ENCODE data around the gene ZC3H12C. TPM values are rescaled to one million over a fixed set of nuclear protein-coding genes. Genes with fewer than 3 reads are reported as not detected.

ZC3H12C gene
- total and polyA plus RNA-seq, 8 donors, result 1.5 to 9.5 (median 4.1) TPM

GRCh38 chr11:110196241-110196754 is 103.1 kb downstream of the ZC3H12C start:
- no peak for ATAC-seq
- H3K9me3 ChIP-seq, result no peaks in the 10 kb centered on the region
- no peaks in the 10 kb centered on the region for H3K27me3 ChIP-seq
- DNase-seq, result no peak
- no peaks in the 10 kb centered on the region for H3K4me1 ChIP-seq
- intact Hi-C loops (cut with DNase I), result loop anchor here in 2 of 3 donors (5.0 kb wide), 1 partner anchor 171 kb away; no protein-coding TSS in a partner anchor
- no peak for FAIRE-seq
- no peak overlapping the region for H3K4me3 ChIP-seq
- 91 to 94% methylated on average over 5 of the region's 5 CpGs for WGBS, 2 donors
- TF ChIP-seq, protein P1, sequence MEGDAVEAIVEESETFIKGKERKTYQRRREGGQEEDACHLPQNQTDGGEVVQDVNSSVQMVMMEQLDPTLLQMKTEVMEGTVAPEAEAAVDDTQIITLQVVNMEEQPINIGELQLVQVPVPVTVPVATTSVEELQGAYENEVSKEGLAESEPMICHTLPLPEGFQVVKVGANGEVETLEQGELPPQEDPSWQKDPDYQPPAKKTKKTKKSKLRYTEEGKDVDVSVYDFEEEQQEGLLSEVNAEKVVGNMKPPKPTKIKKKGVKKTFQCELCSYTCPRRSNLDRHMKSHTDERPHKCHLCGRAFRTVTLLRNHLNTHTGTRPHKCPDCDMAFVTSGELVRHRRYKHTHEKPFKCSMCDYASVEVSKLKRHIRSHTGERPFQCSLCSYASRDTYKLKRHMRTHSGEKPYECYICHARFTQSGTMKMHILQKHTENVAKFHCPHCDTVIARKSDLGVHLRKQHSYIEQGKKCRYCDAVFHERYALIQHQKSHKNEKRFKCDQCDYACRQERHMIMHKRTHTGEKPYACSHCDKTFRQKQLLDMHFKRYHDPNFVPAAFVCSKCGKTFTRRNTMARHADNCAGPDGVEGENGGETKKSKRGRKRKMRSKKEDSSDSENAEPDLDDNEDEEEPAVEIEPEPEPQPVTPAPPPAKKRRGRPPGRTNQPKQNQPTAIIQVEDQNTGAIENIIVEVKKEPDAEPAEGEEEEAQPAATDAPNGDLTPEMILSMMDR (IDR thresholded peaks at IDR 0.05), result no peak
- no peak overlapping the region for H3K27ac ChIP-seq
- no peaks in the 10 kb centered on the region for H3K36me3 ChIP-seq

GRCh38 chr11:110196884-110197420 is 103.8 kb downstream of the ZC3H12C start:
- H3K27ac ChIP-seq, result no peak overlapping the region
- DNase-seq (no peak), ATAC-seq (no peak), FAIRE-seq (no peak)
- WGBS, 2 donors, result 87 to 89% methylated on average over 9 of the region's 9 CpGs
- H3K36me3 ChIP-seq, result no peaks in the 10 kb centered on the region
- TF ChIP-seq, protein P1 (IDR thresholded peaks at IDR 0.05), result no peak
- no peaks in the 10 kb centered on the region for H3K9me3 ChIP-seq
- no peaks in the 10 kb centered on the region for H3K4me1 ChIP-seq
- H3K27me3 ChIP-seq, result no peaks in the 10 kb centered on the region
- H3K4me3 ChIP-seq, result no peak overlapping the region
- intact Hi-C loops (cut with DNase I), result loop anchor here in 2 of 3 donors (5.0 kb wide), 1 partner anchor 170 kb away; no protein-coding TSS in a partner anchor

DNA sequence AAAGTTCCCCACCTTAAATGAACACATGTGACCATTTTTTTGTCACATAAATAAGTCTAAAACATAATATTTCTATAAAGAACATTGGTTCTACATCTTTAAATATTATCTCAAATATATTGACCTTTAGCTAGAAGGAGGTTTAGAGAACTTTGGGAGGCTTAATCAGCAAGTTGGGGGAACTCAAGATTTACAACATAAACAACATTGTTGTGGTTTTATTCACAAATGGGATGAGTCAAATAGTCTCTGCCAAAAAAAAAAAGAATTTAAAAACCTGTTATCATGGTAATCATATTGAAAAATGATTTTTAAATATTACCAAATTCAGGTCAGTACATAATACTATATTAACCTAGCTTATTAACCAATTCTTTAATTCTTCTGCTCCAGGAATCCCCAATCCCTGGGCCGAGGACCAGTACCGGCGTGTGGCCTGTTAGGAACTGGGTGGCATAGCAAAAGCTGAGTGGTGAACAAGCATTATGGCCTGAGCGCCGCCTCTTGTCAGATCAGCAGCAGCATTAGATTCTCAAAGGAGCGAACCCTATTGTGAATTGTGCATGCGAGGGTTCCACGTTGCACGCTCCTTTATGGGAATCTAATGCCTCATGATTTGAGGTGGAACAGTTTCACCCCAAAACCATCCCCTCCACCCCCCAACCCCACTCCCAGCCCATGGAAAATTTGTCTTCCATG is 105.0 kb downstream of the ZC3H12C start:
- Histone ChIP-seq H3K27ac (no peak overlapping the region), H3K36me3 (no peaks in the 10 kb centered on the region), H3K27me3 (no peaks in the 10 kb centered on the region), H3K9me3 (no peaks in the 10 kb centered on the region), H3K4me3 (no peak overlapping the region), H3K4me1 (no peaks in the 10 kb centered on the region)
- FAIRE-seq (no peak), ATAC-seq (no peak), DNase-seq (no peak)
- TF ChIP-seq, protein P1 (IDR thresholded peaks at IDR 0.05), result no peak
- 93 to 96% methylated on average over 9 of the region's 9 CpGs for WGBS, 2 donors
- intact Hi-C loops (cut with DNase I), result loop anchor here in 2 of 3 donors (5.0 kb wide), 1 partner anchor 169 kb away; no protein-coding TSS in a partner anchor

DNA sequence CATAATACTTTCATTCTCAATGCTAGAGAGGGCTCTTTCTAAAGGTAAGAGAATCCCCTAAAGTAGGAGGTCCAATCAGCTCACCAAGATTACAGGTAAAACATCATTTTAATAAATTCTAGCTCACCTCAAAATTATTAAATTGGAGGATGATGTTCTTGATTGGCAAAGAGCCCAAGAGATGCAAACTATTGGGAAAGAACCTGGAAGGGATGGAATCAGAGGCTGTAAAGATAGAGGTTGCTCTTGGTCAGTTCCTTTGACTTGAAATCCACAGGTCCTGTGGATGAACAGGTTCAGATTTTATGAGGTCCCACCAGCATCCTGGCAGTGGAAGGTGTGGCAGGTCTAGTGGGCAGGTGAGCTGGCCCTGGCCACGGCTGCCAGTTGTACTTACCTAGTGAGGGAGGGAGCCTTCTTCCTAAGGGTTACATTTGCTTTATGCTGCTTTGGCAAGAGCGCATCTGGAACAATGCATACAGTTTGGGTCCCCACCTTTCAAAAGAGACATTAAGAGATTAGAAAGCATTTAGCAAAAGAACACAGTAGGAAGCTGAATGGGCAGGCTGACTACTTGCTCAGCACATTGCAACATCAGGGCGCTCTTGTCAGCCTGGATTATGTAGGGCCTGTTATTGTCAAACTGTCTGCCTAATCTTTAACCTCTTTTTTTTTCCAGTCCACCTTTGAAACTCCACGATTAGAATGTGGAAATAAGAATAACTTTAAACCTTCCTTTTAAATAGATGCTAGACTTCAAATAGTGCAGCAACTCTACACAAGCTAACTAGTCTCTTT is 106.2 kb downstream of the ZC3H12C start:
- DNase-seq, result no peak
- Histone ChIP-seq H3K4me3 (no peak overlapping the region), H3K4me1 (no peaks in the 10 kb centered on the region), H3K36me3 (no peaks in the 10 kb centered on the region), H3K27me3 (no peaks in the 10 kb centered on the region), H3K27ac (no peak overlapping the region), H3K9me3 (no peaks in the 10 kb centered on the region)
- ATAC-seq, result no peak
- no peak for FAIRE-seq
- intact Hi-C loops (cut with DNase I), result loop anchor here in 2 of 3 donors (5.0 kb wide), 1 partner anchor 168 kb away; no protein-coding TSS in a partner anchor
- WGBS, 2 donors, result 67 to 69% methylated on average over 4 of the region's 4 CpGs
- TF ChIP-seq, protein P1 (IDR thresholded peaks at IDR 0.05), result no peak
